GM21717 (cell line): ENCODE data around the gene KCNK13.
"Not testable (repeated sequence)": the region's sequence is repeated elsewhere in the genome, so short reads cannot be mapped to it uniquely, and the experiment has no call there.

Experiments
- ATAC-seq: cut with Tn5 transposase; IDR thresholded peaks from one replicate; pipeline ENCODE4 v1.9.1; 2021; ENCODE audit warnings: mild to moderate bottlenecking, moderate library complexity; ENCODE audit not compliant: unreplicated experiment

Gene KCNK13

DNA sequence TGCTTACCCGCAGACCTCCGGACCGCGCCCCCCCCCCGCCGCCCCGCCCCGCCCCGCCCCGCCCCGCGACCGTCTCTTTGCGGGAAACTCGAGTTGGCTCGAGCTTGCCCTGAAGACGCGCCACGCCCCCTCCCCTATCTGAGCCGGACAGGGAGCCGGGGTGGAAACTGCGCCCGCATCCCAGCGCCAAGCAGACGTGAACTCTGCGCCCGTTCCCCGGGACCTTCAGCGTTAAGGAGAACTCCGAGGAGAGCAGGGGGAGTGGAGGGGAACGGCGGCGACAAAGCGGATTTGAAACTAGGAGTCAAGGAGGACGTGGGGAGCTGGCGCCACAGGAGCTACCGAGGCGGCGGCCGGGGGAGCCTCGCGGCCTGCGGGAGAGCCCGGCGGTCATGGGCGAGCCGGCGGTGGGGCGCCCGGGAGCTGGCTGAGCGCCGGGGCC, at the start of gene KCNK13:
Gene KCNK13 (plus strand): TSS at position 310 of the 442 bp plus-strand sequence. CDS start 212 bp downstream, outside the sequence.
- no peak for ATAC-seq

GRCh38 chr14:90017371-90017770, 44.4 kb upstream of the KCNK13 start:
- no peak for ATAC-seq

GRCh38 chr14:90019824-90020523, 41.8 kb upstream of the KCNK13 start:
- no peak for ATAC-seq

DNA sequence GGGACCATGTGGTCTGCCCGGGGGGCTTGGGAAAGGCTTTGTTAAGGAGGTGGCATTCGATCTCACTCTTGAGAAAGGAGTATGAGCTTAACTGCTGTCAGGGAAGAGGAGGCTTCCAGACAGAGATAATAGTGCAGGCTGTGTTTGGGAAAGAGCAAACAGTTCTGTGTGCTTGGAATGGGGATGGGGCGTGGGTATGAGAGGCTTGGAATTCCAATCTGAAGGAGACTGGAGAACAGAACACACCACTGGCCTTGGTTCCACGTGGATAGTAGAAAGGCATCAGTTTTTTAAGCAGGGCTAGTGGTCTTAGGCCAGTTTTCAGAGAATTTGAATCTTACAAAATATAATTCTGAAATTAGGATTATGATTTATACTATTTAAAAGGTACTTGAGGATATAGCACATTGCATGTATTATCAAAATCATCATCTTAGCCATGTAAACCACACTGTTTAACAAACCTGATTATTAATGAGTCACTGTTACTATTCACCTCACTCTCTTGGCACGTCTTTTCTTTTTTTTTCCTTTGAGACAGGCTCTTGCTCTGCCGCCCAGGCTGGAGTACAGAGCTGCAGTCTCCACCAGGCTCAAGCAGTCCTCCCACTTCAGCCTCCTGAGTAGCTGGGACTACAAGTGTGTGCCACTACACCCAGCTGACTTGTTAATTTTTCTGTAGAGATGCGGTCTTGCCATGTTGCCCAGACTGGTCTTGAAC, 38.5 kb upstream of the KCNK13 start:
- no peak for ATAC-seq

GRCh38 chr14:90024910-90025309, 36.9 kb upstream of the KCNK13 start:
- ATAC-seq, result no peak

GRCh38 chr14:90026608-90027007, 35.2 kb upstream of the KCNK13 start:
- not testable (repeated sequence) for ATAC-seq

DNA sequence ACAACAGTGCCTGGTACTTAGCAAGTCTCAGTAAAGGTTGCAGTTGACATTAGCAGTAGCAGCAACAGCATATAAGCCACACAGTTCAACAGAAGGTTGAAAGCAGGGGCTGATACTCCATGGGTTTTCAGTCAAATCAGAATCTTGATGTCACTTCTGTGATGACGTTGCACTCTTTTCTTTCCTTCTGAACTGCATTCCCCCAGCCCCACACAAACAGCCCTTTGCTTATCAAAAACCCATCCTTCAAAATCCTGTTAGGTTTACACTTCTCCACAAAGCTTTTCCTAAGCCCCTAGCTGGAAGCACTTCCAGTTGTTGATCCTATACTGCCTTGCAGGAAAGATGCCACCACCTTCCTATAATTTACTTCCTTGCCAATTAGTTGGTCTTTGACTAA, 34.0 kb upstream of the KCNK13 start:
- ATAC-seq, result no peak

DNA sequence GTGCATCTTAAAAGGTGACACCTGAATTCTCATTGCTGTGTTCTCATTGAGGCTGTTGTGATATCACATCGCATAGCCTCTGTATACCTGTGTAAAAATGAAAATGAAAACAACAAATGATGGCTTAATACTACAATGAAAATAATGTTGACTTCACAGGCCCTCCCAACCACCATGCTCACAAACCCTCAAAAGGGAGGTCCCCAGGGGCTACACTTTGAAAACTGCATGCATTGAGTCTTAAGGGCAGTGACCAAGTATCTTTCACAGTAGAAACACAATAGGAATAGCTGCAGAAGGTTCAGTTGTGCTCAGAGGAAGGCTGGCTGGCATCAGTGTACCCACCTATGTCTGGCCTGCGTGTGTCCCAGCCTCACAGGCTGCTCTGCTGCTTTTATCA, 27.6 kb upstream of the KCNK13 start:
- ATAC-seq, result no peak

GRCh38 chr14:90034835-90035525, 26.8 kb upstream of the KCNK13 start:
- no peak for ATAC-seq

- ATAC-seq, result no peak
These were observed 22.4 kb upstream of the KCNK13 start for GRCh38 chr14:90039253-90040010.

- no peak for ATAC-seq
These were observed 21.4 kb upstream of the KCNK13 start for GRCh38 chr14:90040411-90040810.

- ATAC-seq, result no peak
These were observed 19.1 kb upstream of the KCNK13 start for GRCh38 chr14:90042496-90043252.

GRCh38 chr14:90045616-90046015, 16.2 kb upstream of the KCNK13 start:
- ATAC-seq, result no peak

GRCh38 chr14:90049390-90049789, 12.4 kb upstream of the KCNK13 start:
- no peak for ATAC-seq

- no peak for ATAC-seq
These were observed 11.5 kb upstream of the KCNK13 start for GRCh38 chr14:90050271-90050670.

DNA sequence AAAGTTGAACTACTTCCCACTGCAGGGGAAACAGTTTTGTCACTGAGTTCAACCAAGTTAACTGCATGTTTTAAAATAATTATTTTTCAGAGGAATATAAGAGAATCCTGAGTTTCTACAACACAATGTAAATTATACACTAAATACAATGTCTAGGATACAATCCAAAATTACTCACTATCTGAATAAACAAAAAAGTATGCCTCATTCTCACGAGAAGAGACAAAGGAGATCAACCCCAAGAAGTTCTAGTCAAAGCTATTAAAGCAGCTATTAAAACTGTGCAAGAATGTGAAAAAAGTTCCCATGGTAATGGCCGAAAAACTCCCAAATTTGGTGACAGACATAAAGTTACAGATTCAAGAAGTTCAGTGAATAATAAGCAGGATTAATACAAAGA, 8.8 kb upstream of the KCNK13 start:
- no peak for ATAC-seq

DNA sequence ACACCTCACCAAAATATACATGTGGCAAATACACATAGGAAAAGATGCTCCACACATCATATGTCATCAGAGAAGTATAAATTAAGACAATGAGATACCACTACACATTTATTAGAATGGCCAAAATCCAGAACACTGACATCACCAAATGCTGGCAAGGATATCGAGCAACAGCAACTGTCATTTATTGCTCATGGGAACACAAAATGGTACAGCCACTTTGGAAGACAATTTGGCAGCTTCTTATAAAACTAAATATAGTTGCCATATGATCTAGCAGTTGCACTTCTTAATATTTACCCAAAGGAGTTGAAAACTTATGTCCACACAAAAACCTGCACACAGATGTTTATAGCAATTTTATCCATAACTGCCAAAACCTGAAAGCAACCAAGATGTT, 7.0 kb upstream of the KCNK13 start:
- ATAC-seq, result no peak

DNA sequence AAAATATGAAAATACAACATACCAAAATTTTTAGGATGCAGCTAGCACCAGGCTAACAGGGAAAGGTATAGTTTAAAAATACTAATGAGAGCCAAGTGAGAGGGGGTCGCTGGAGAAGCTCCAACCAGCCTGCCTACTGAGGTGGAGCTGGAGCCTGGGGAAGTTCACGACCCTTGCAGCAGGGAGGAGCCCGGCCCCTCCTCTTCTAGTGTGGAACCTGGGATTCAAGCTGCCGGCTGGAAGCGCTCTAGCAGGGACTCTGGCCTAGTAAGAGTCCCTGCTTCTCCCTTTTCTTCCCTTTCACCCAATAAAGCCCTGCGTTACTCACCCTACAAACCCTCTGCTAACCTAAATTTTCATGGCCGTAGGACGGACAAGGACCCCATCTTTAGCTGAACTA, 5.0 kb upstream of the KCNK13 start:
- no peak for ATAC-seq

- ATAC-seq, result no peak
These were observed 2.8 kb upstream of the KCNK13 start for GRCh38 chr14:90058876-90059458.
